ENCODE measurements around the gene SOCS7.

The SOCS7 gene

DNA sequence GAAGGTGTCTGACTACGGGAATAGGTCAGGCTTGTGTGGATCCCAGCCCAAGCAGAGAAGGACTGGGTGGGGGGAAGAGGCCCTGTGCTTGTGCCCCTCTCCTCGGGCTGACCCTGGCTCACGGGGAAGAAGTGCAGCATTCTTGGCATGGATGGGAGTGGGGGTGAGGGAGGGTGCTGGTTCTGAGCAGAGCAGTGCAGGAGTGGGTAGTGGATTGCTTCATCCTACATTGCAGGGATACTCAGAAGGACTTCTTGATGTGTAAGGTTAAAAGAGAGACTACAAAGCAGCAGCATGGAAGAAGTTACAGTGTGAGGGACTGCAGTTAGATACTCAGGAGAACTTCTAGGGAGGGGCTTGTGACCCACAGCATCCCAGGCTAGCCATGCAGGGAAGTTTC is 78.7 kb downstream of the SOCS7 start:
- H3K79me2 ChIP-seq (ENCODE audit: control insufficient read depth, low read length): no peaks in the 10 kb centered on the region
- no peaks in the 10 kb centered on the region for H3K36me3 ChIP-seq (ENCODE audit: control insufficient read depth, low read length)
- H3K9me3 ChIP-seq (ENCODE audit: control insufficient read depth, insufficient read depth, low read length): no peaks in the 10 kb centered on the region
- H3K4me3 ChIP-seq (ENCODE audit: low read length): no peak overlapping the region
- peaks cover 15% of the 10 kb centered on the region for H3K4me1 ChIP-seq (ENCODE audit: control insufficient read depth, low read length)
- H3K9me2 ChIP-seq (replicated peaks; ENCODE audit: control insufficient read depth, low read length): no peaks in the 10 kb centered on the region
- H3K27me3 ChIP-seq (ENCODE audit: control insufficient read depth, low read length): peaks cover 54% of the 10 kb centered on the region
- no peaks in the 10 kb centered on the region for H4K20me1 ChIP-seq (ENCODE audit: control insufficient read depth, insufficient read depth, low read depth, low read length)
- no peak overlapping the region for H3K27ac ChIP-seq (ENCODE audit: low read depth, low read length)
- H3F3A ChIP-seq (ENCODE audit: control insufficient read depth, insufficient read depth): no peaks in the 10 kb centered on the region
- H3K4me2 ChIP-seq (ENCODE audit: low read length): no peak overlapping the region
- TF ChIP-seq EZH2phosphoT487 (IDR thresholded peaks at IDR 0.05; ENCODE audit: borderline replicate concordance, low read length) (no peak), CTCF (IDR thresholded peaks at IDR 0.05; ENCODE audit: low read depth, low read length, poor library complexity, severe bottlenecking) (no peak)

- H3K36me3 ChIP-seq (ENCODE audit: control insufficient read depth, low read length): no peaks in the 10 kb centered on the region
- H3F3A ChIP-seq (ENCODE audit: control insufficient read depth, insufficient read depth): no peaks in the 10 kb centered on the region
- H3K4me3 ChIP-seq (ENCODE audit: low read length): no peak overlapping the region
- no peaks in the 10 kb centered on the region for H3K9me3 ChIP-seq (ENCODE audit: control insufficient read depth, insufficient read depth, low read length)
- TF ChIP-seq EZH2phosphoT487 (IDR thresholded peaks at IDR 0.05; ENCODE audit: borderline replicate concordance, low read length) (no peak), CTCF (IDR thresholded peaks at IDR 0.05; ENCODE audit: low read depth, low read length, poor library complexity, severe bottlenecking) (no peak)
- H4K20me1 ChIP-seq (ENCODE audit: control insufficient read depth, insufficient read depth, low read depth, low read length): no peaks in the 10 kb centered on the region
- peaks cover 15% of the 10 kb centered on the region for H3K4me1 ChIP-seq (ENCODE audit: control insufficient read depth, low read length)
- H3K9me2 ChIP-seq (replicated peaks; ENCODE audit: control insufficient read depth, low read length): no peaks in the 10 kb centered on the region
- no peak overlapping the region for H3K27ac ChIP-seq (ENCODE audit: low read depth, low read length)
- no peaks in the 10 kb centered on the region for H3K79me2 ChIP-seq (ENCODE audit: control insufficient read depth, low read length)
- peaks cover 52% of the 10 kb centered on the region for H3K27me3 ChIP-seq (ENCODE audit: control insufficient read depth, low read length)
- H3K4me2 ChIP-seq (ENCODE audit: low read length): no peak overlapping the region
Observed at GRCh38 chr17:38430822-38431221, 79.2 kb downstream of the SOCS7 start.

- no peaks in the 10 kb centered on the region for H3K9me3 ChIP-seq (ENCODE audit: control insufficient read depth, insufficient read depth, low read length)
- no peak overlapping the region for H3K4me3 ChIP-seq (ENCODE audit: low read length)
- no peaks in the 10 kb centered on the region for H3K79me2 ChIP-seq (ENCODE audit: control insufficient read depth, low read length)
- H4K20me1 ChIP-seq (ENCODE audit: control insufficient read depth, insufficient read depth, low read depth, low read length): no peaks in the 10 kb centered on the region
- H3K9me2 ChIP-seq (replicated peaks; ENCODE audit: control insufficient read depth, low read length): no peaks in the 10 kb centered on the region
- H3K4me1 ChIP-seq (ENCODE audit: control insufficient read depth, low read length): peaks cover 15% of the 10 kb centered on the region
- TF ChIP-seq EZH2phosphoT487 (IDR thresholded peaks at IDR 0.05; ENCODE audit: borderline replicate concordance, low read length): no peak
- TF ChIP-seq CTCF (IDR thresholded peaks at IDR 0.05; ENCODE audit: low read depth, low read length, poor library complexity, severe bottlenecking): no peak
- no peaks in the 10 kb centered on the region for H3K36me3 ChIP-seq (ENCODE audit: control insufficient read depth, low read length)
- peaks cover 52% of the 10 kb centered on the region for H3K27me3 ChIP-seq (ENCODE audit: control insufficient read depth, low read length)
- no peaks in the 10 kb centered on the region for H3F3A ChIP-seq (ENCODE audit: control insufficient read depth, insufficient read depth)
- H3K27ac ChIP-seq (ENCODE audit: low read depth, low read length): no peak overlapping the region
- H3K4me2 ChIP-seq (ENCODE audit: low read length): no peak overlapping the region
Observed at GRCh38 chr17:38431346-38432145, 79.9 kb downstream of the SOCS7 start.
